Vagina (tissue), 2 donors: ENCODE measurements around the gene ZNF787. TPM values are rescaled to one million over a fixed set of nuclear protein-coding genes. Genes with fewer than 3 reads are reported as not detected.
A peak's percentile ranks its signal among the peaks of the same experiment; 100 is the strongest.
"Not testable (repeated sequence)": the region's sequence is repeated elsewhere in the genome, so short reads cannot be mapped to it uniquely, and the experiment has no call there.

Source experiments
- DNase-seq, 2 donors: peaks; one replicate each; pipeline ENCODE4 v3.0.0-alpha.2; 2017; ENCODE audit errors: extremely low spot score in 2 of 2
- H3K27ac ChIP-seq: fragments of 200-600 bp; sonication (generic); one replicate; pipeline ENCODE4 v1.5.1; 2019
- H3K27me3 ChIP-seq: fragments of 200-600 bp; sonication (generic); one replicate; pipeline ENCODE4 v1.5.1; 2019
- H3K36me3 ChIP-seq, 2 donors: fragments of 200-600 bp; sonication (generic); one replicate each; pipeline ENCODE4 v1.5.1; 2017 to 2019
- H3K4me1 ChIP-seq: fragments of 200-600 bp; sonication (generic); one replicate; pipeline ENCODE4 v1.5.1; 2019
- H3K4me3 ChIP-seq, 2 donors: fragments of 200-600 bp; sonication (generic); 1 replicate in 1 of 2; 2 replicates in 1 of 2; pipeline ENCODE4 v1.5.1; 2016 to 2019
- H3K9me3 ChIP-seq: fragments of 200-600 bp; sonication (generic); one replicate; pipeline ENCODE4 v1.5.1; 2019
- POLR2A ChIP-seq, 2 donors: fragments of 450-650 bp; IDR thresholded peaks; one replicate each; pipeline ENCODE4 v1.6.1; 2017; ENCODE audit warnings: antibody characterized with exemption in 2 of 2, mild to moderate bottlenecking in 2 of 2, moderate library complexity in 2 of 2
- POLR2AphosphoS5 ChIP-seq, 2 donors: sonication (generic); formaldehyde crosslinking; IDR thresholded peaks; one replicate each; pipeline ENCODE4 v1.9.0; 2017; ENCODE audit warnings: antibody characterized with exemption in 2 of 2, mild to moderate bottlenecking in 2 of 2, low read depth in 1 of 2; ENCODE audit not compliant: insufficient read depth in 1 of 2
- intact Hi-C: fragments of 100-400 bp; cut with DNase I; formaldehyde crosslinking; loops from one replicate; pipeline ENCODE4 v1.15.1; 2023
- total RNA-seq: library from RNA; depleted of rRNA; stranded (reverse); fragments of >200 nt; gene quantifications from one replicate; pipeline ENCODE4 v1.2.3, GENCODE V29; 2016
- TF ChIP-seq, protein P1 (sequence below), 3 experiments: fragments of 450-650 bp in 2 of 3; fragments of 200-600 bp in 1 of 3; sonication (generic) in 1 of 3; IDR thresholded peaks; one replicate each; pipeline ENCODE4 v1.5.1; 2017 to 2019; ENCODE audit warnings: antibody characterized with exemption in 3 of 3, mild to moderate bottlenecking in 2 of 3, moderate library complexity in 2 of 3

ZNF787 gene
- total RNA-seq, 1 donor from 2014 or later = 13.5 TPM

DNA sequence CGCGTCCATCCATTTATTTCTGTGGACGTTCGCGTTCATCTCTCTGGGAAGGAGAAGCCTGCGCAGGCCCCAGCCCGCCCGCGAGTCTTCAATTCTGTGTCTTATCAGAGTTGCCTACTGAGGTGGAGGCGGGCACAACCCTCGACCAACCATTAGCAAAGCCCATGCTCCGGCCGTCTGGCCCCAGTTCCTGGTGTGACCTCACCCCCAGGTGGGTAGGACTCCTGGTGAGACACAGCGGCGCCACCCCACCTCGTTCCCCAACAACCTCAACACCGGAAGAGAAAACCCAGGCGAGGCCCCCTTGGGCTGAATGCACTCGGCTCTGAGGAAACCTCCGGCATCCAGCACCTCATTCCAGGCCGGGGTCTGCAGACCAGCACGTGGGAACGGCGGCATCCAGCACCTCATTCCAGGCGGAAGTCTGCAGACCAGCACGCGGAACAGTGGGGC, 14.7 kb downstream of the ZNF787 start:
- Histone ChIP-seq H3K36me3 (no peaks in the 10 kb centered on the region), H3K4me1 (peaks cover 69% of the 10 kb centered on the region), H3K27ac (no peak overlapping the region), H3K4me3 (no peak overlapping the region), H3K9me3 (no peaks in the 10 kb centered on the region), H3K27me3 (no peaks in the 10 kb centered on the region)
- TF ChIP-seq POLR2A (IDR thresholded peaks at IDR 0.05) (no peak), POLR2AphosphoS5 (IDR thresholded peaks at IDR 0.05; ENCODE audit: insufficient read depth in 1 of 2, low read depth in 1 of 2) (no peak)
- TF ChIP-seq, protein P1, sequence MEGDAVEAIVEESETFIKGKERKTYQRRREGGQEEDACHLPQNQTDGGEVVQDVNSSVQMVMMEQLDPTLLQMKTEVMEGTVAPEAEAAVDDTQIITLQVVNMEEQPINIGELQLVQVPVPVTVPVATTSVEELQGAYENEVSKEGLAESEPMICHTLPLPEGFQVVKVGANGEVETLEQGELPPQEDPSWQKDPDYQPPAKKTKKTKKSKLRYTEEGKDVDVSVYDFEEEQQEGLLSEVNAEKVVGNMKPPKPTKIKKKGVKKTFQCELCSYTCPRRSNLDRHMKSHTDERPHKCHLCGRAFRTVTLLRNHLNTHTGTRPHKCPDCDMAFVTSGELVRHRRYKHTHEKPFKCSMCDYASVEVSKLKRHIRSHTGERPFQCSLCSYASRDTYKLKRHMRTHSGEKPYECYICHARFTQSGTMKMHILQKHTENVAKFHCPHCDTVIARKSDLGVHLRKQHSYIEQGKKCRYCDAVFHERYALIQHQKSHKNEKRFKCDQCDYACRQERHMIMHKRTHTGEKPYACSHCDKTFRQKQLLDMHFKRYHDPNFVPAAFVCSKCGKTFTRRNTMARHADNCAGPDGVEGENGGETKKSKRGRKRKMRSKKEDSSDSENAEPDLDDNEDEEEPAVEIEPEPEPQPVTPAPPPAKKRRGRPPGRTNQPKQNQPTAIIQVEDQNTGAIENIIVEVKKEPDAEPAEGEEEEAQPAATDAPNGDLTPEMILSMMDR (IDR thresholded peaks at IDR 0.05) = no peak
- DNase-seq = no peak
- intact Hi-C loops = loop anchor here (5.0 kb wide), 1 partner anchor 36 kb away; the partner anchor contains the start of gene ZNF444

DNA sequence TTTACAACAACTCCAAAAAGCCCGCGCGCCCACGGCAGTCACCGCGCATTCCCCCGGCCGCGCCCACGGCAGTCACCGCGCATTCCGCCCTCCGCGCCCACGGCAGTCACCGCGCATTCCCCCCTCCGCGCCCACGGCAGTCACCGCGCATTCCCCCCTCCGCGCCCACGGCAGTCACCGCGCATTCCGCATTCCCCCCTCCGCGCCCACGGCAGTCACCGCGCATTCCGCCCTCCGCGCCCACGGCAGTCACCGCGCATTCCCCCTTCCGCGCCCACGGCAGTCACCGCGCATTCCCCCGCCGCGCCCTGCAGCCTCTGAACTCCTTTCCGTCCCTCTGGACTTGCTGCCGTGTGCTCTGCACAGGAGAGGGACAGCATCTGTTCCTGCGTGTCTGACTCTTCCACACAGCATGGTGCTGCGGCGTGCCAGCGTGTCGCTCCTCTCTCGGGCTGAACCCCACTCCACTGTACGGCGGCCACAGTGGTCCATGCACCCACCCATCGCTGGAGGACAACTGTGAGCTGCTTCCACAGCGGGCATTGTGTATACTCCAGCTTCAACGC, 15.2 kb downstream of the ZNF787 start:
- H3K36me3 ChIP-seq, H3K27me3 ChIP-seq, DNase-seq, H3K4me3 ChIP-seq, H3K9me3 ChIP-seq: not testable (repeated sequence)
- Histone ChIP-seq H3K27ac (peak overlapping the region; percentile 63), H3K4me1 (peaks cover 64% of the 10 kb centered on the region)
- intact Hi-C loops = loop anchor here (5.0 kb wide), 1 partner anchor 36 kb away; the partner anchor contains the start of gene ZNF444

DNA sequence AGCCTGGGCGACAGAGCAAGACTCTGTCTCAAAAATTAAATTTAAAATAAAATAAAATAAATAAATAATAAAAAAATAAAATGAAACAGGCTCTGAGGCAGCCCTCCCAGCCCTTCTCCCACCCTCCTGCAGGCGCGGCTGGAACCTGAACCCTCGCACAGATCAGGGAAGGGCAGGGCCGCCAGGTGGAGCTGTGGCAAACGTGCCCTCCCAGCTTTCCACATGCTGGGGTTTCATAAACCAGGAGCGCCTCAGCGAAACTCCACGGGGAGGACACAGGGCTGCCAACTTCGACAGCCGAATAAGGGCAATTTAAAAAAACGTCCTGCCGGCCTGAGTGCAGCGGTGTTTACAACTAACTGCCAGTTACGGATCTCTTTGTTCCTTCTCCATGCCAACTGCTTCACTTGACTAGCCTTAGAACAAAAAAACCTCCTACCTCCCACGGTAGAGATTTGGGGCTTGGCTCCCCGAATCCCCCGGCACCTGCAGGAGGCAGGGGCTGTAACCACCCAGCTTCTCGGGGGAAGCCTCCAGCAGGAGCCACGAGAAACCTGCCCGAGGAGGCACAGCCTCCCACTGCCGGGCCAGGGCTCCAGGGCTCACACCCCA, 15.9 kb downstream of the ZNF787 start:
- Histone ChIP-seq H3K36me3 (no peaks in the 10 kb centered on the region), H3K9me3 (no peaks in the 10 kb centered on the region), H3K4me1 (peaks cover 57% of the 10 kb centered on the region), H3K4me3 (no peak overlapping the region), H3K27me3 (no peaks in the 10 kb centered on the region), H3K27ac (peak overlapping the region; percentile 63)
- DNase-seq = no peak
- TF ChIP-seq, protein P1 (IDR thresholded peaks at IDR 0.05) = peak; percentile 30 to 58 (median 43)
- TF ChIP-seq POLR2A (IDR thresholded peaks at IDR 0.05) (no peak), POLR2AphosphoS5 (IDR thresholded peaks at IDR 0.05; ENCODE audit: insufficient read depth in 1 of 2, low read depth in 1 of 2) (peak in 1 of 2 donors; percentile 77)
- intact Hi-C loops = loop anchor here (5.0 kb wide), 1 partner anchor 37 kb away; the partner anchor contains the start of gene ZNF444

DNA sequence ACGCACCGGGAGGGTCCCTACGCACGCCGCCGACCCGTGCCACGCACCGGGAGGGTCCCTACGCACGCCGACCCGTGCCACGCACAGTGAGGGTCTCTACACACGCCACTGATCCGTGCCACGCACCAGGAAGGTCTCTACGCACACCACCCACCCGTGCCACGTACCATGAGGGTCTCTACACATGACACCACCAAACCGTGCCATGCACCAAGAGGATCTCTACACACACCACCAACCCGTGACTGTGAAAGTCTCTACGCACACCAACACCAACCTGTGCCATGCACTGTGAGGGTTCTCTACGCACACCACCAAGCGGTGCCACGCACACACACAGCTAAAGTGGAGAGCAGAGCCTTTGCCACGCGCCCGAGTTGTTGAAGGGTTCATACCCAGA, 16.7 kb downstream of the ZNF787 start:
- Histone ChIP-seq H3K4me1 (peaks cover 49% of the 10 kb centered on the region), H3K36me3 (no peaks in the 10 kb centered on the region), H3K4me3 (no peak overlapping the region), H3K27me3 (no peaks in the 10 kb centered on the region), H3K27ac (no peak overlapping the region), H3K9me3 (no peaks in the 10 kb centered on the region)
- intact Hi-C loops = no loop called here
- TF ChIP-seq POLR2AphosphoS5 (IDR thresholded peaks at IDR 0.05; ENCODE audit: insufficient read depth in 1 of 2, low read depth in 1 of 2) = no peak
- TF ChIP-seq POLR2A (IDR thresholded peaks at IDR 0.05) = no peak
- TF ChIP-seq, protein P1 (IDR thresholded peaks at IDR 0.05) = no peak
- no peak for DNase-seq

DNA sequence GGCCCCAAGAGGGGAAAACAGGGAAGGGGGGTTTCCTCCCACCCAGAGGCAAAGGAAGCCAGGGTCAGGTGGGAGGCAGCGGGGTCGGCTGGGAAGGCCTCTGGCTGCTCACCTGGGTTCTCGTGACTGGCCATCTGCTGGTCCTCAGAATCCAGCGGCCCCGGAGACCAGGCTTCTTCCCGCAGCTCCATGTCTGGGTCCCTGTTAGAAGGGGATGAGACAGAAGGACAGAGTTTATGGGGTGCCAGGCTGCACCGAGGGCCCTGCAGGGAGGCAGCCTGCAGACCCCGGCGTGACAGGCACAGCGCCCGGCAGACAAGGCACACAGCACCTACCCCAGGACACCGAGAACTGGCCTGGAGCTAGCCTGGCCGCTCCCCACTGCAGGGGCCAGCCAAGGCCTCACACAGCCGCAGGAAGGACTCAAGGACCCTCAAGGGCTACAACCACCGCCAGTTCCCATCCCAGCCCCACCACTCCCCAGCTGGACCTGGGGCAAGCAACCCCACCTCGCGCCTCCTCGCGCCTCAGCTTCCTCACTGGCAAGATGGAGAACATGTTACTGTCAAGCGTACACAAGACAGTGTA, 18.0 kb downstream of the ZNF787 start:
- Histone ChIP-seq H3K27ac (no peak overlapping the region), H3K4me3 (no peak overlapping the region), H3K27me3 (no peaks in the 10 kb centered on the region), H3K4me1 (peaks cover 36% of the 10 kb centered on the region), H3K36me3 (peaks cover 0 to 6% of the 10 kb centered on the region in 2 donors), H3K9me3 (no peaks in the 10 kb centered on the region)
- DNase-seq = no peak
- no peak for TF ChIP-seq POLR2A (IDR thresholded peaks at IDR 0.05)
- TF ChIP-seq POLR2AphosphoS5 (IDR thresholded peaks at IDR 0.05; ENCODE audit: insufficient read depth in 1 of 2, low read depth in 1 of 2) = no peak
- TF ChIP-seq, protein P1 (IDR thresholded peaks at IDR 0.05) = no peak
- intact Hi-C loops = no loop called here
